GM23338 (cell line): ENCODE data around the gene GLOD4.

Experiments used
- CREB1 ChIP-seq: fragments of 250-450 bp; sonication (Bioruptor Pico); IDR thresholded peaks from 2 replicates; pipeline ENCODE4 v1.5.0; 2020; ENCODE audit warnings: low read depth, mild to moderate bottlenecking, moderate library complexity
- EZH2 ChIP-seq: fragments of 200-600 bp; sonication (generic); IDR thresholded peaks from one replicate; pipeline ENCODE4 v1.8.0; 2017; ENCODE audit warnings: antibody characterized with exemption, mild to moderate bottlenecking, low read depth; ENCODE audit not compliant: unreplicated experiment
- EZH2phosphoT487 ChIP-seq: fragments of 200-600 bp; sonication (generic); IDR thresholded peaks from one replicate; pipeline ENCODE4 v1.8.1; 2018; ENCODE audit warnings: antibody characterized with exemption; ENCODE audit not compliant: unreplicated experiment
- JUNB ChIP-seq: IDR thresholded peaks from one replicate; pipeline ENCODE4 v1.6.1; 2016; ENCODE audit warnings: antibody characterized with exemption; ENCODE audit not compliant: unreplicated experiment
- POLR2AphosphoS5 ChIP-seq: IDR thresholded peaks from 2 replicates; pipeline ENCODE4 v1.6.1; 2016; ENCODE audit warnings: antibody characterized with exemption, low read depth
- STAT1 ChIP-seq: IDR thresholded peaks from one replicate; pipeline ENCODE4 v1.6.1; 2016; ENCODE audit warnings: antibody characterized with exemption; ENCODE audit not compliant: unreplicated experiment
- ZNF114 ChIP-seq: fragments of 250-450 bp; sonication (Bioruptor Pico); IDR thresholded peaks from 2 replicates; pipeline ENCODE4 v1.5.0; 2020; ENCODE audit warnings: mild to moderate bottlenecking, moderate library complexity
- TF ChIP-seq, protein P1 (sequence below), 2 experiments: fragments of 200-600 bp in 1 of 2; sonication (generic) in 1 of 2; conservative IDR thresholded peaks; 2 replicates each; pipeline versions ENCODE4 v1.5.1 to v1.6.1; 2016 to 2017; ENCODE audit warnings: antibody characterized with exemption in 2 of 2, low read depth in 2 of 2, mild to moderate bottlenecking in 2 of 2, moderate library complexity in 1 of 2
- TF ChIP-seq, protein P2 (sequence below): IDR thresholded peaks from one replicate; pipeline ENCODE4 v1.6.1; 2018; ENCODE audit warnings: antibody characterized with exemption; ENCODE audit not compliant: unreplicated experiment
- TF ChIP-seq, protein P3 (sequence below): IDR thresholded peaks from 2 replicates; pipeline ENCODE4 v1.6.1; 2016; ENCODE audit warnings: antibody characterized with exemption

DNA sequence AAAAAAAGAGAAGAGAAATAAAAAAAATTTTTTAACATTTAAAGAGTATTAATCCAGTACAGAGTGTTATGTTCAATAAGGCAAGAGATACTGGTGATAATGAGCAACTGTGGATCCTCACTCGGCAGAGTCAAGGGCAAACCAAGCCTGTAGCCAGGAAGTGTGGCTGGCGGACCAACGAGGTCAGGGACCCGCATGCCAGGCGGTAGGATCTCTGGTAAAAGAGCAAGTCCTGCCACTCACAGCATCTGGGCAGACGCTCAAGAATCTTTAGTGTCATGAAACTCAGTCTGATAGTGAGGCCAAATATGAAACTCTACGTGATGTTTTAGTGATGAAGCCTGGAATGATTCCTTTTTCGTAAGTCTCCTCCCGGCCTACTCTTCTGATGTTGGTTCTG lies 21.7 kb downstream of the GLOD4 start:
- TF ChIP-seq, protein P1, sequence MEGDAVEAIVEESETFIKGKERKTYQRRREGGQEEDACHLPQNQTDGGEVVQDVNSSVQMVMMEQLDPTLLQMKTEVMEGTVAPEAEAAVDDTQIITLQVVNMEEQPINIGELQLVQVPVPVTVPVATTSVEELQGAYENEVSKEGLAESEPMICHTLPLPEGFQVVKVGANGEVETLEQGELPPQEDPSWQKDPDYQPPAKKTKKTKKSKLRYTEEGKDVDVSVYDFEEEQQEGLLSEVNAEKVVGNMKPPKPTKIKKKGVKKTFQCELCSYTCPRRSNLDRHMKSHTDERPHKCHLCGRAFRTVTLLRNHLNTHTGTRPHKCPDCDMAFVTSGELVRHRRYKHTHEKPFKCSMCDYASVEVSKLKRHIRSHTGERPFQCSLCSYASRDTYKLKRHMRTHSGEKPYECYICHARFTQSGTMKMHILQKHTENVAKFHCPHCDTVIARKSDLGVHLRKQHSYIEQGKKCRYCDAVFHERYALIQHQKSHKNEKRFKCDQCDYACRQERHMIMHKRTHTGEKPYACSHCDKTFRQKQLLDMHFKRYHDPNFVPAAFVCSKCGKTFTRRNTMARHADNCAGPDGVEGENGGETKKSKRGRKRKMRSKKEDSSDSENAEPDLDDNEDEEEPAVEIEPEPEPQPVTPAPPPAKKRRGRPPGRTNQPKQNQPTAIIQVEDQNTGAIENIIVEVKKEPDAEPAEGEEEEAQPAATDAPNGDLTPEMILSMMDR (conservative IDR thresholded peaks at IDR 0.05; ENCODE audit: low read depth in 2 of 2), result no peak
- TF ChIP-seq JUNB, result no peak
- no peak for TF ChIP-seq POLR2AphosphoS5
- no peak for TF ChIP-seq EZH2
- no peak for TF ChIP-seq CREB1 (CRISPR knock-in tag)
- TF ChIP-seq, protein P2, sequence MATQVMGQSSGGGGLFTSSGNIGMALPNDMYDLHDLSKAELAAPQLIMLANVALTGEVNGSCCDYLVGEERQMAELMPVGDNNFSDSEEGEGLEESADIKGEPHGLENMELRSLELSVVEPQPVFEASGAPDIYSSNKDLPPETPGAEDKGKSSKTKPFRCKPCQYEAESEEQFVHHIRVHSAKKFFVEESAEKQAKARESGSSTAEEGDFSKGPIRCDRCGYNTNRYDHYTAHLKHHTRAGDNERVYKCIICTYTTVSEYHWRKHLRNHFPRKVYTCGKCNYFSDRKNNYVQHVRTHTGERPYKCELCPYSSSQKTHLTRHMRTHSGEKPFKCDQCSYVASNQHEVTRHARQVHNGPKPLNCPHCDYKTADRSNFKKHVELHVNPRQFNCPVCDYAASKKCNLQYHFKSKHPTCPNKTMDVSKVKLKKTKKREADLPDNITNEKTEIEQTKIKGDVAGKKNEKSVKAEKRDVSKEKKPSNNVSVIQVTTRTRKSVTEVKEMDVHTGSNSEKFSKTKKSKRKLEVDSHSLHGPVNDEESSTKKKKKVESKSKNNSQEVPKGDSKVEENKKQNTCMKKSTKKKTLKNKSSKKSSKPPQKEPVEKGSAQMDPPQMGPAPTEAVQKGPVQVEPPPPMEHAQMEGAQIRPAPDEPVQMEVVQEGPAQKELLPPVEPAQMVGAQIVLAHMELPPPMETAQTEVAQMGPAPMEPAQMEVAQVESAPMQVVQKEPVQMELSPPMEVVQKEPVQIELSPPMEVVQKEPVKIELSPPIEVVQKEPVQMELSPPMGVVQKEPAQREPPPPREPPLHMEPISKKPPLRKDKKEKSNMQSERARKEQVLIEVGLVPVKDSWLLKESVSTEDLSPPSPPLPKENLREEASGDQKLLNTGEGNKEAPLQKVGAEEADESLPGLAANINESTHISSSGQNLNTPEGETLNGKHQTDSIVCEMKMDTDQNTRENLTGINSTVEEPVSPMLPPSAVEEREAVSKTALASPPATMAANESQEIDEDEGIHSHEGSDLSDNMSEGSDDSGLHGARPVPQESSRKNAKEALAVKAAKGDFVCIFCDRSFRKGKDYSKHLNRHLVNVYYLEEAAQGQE, result no peak
- no peak for TF ChIP-seq EZH2phosphoT487
- no peak for TF ChIP-seq STAT1
- no peak for TF ChIP-seq ZNF114 (CRISPR knock-in tag)
- TF ChIP-seq, protein P3, sequence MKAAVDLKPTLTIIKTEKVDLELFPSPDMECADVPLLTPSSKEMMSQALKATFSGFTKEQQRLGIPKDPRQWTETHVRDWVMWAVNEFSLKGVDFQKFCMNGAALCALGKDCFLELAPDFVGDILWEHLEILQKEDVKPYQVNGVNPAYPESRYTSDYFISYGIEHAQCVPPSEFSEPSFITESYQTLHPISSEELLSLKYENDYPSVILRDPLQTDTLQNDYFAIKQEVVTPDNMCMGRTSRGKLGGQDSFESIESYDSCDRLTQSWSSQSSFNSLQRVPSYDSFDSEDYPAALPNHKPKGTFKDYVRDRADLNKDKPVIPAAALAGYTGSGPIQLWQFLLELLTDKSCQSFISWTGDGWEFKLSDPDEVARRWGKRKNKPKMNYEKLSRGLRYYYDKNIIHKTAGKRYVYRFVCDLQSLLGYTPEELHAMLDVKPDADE, result no peak
